Upper lobe of left lung (tissue), 4 donors: ENCODE measurements around the gene MED22.

ENCODE experiments used
- CTCF ChIP-seq, 6 experiments: fragments of 450-650 bp in 4 of 6; fragments of 200-600 bp in 2 of 6; sonication (generic) in 2 of 6; IDR thresholded peaks; one replicate each; pipeline ENCODE4 v1.5.1; 2016 to 2019; ENCODE audit warnings: antibody characterized with exemption in 6 of 6
- EP300 ChIP-seq, 4 donors: sonication (generic); formaldehyde crosslinking; IDR thresholded peaks; one replicate each; pipeline ENCODE4 v1.5.1; 2017; ENCODE audit warnings: antibody characterized with exemption in 4 of 4, control low read depth in 2 of 4
- POLR2A ChIP-seq, 4 donors: fragments of 450-650 bp; IDR thresholded peaks; one replicate each; pipeline ENCODE4 v1.5.1; 2016 to 2017; ENCODE audit warnings: antibody characterized with exemption in 4 of 4, mild to moderate bottlenecking in 2 of 4
- POLR2AphosphoS5 ChIP-seq, 2 donors: sonication (generic); formaldehyde crosslinking; IDR thresholded peaks; one replicate each; pipeline ENCODE4 v1.5.1; 2017; ENCODE audit warnings: antibody characterized with exemption in 2 of 2

GRCh38 chr9:133345596-133345995, 2.3 kb downstream of the MED22 start:
- no peak for TF ChIP-seq POLR2AphosphoS5 (IDR thresholded peaks at IDR 0.05)
- TF ChIP-seq EP300 (IDR thresholded peaks at IDR 0.05) = no peak
- TF ChIP-seq POLR2A (IDR thresholded peaks at IDR 0.05) = no peak
- TF ChIP-seq CTCF (IDR thresholded peaks at IDR 0.05) = no peak
